Kidney (tissue), 14 donors: ENCODE results near the gene MSMP. TPM values are rescaled to one million over a fixed set of nuclear protein-coding genes. Genes with fewer than 3 reads are reported as not detected.

ENCODE experiments used
- DNase-seq, 5 donors: peaks; one replicate each; pipeline ENCODE4 v3.0.0-alpha.2; 2013 to 2020
- FAIRE-seq: peaks from 2 replicates; lab custom pipeline; 2012; peaks lifted over from hg19 to GRCh38; lab: Jason Lieb, UNC
- H3K27ac ChIP-seq, 2 donors: one replicate each; pipeline ENCODE4 v1.7.0; 2013; ENCODE audit warnings: low read depth in 2 of 2, low read length in 2 of 2, inconsistent platforms in 1 of 2
- H3K27me3 ChIP-seq: one replicate; pipeline ENCODE4 v1.7.1; 2013; ENCODE audit warnings: low read length, inconsistent platforms; ENCODE audit not compliant: control insufficient read depth, insufficient read depth
- H3K36me3 ChIP-seq, 3 donors: one replicate each; pipeline versions ENCODE4 v1.7.0 to v1.7.1; 2013; ENCODE audit warnings: low read length in 3 of 3, control low read depth in 1 of 3, inconsistent platforms in 1 of 3; ENCODE audit not compliant: insufficient read depth in 3 of 3, control insufficient read depth in 2 of 3
- H3K4me1 ChIP-seq, 3 donors: one replicate each; pipeline versions ENCODE4 v1.7.0 to v1.7.1; 2013; ENCODE audit warnings: low read length in 3 of 3, inconsistent platforms in 1 of 3, low read depth in 1 of 3; ENCODE audit not compliant: control insufficient read depth in 2 of 3, insufficient read depth in 2 of 3
- H3K4me3 ChIP-seq, 3 donors: one replicate each; pipeline versions ENCODE4 v1.7.0 to v1.8.1; 2013; ENCODE audit warnings: low read length in 3 of 3, control low read depth in 1 of 3, inconsistent platforms in 1 of 3
- H3K9ac ChIP-seq, 3 donors: one replicate each; pipeline versions ENCODE4 v1.7.0 to v1.7.1; 2013; ENCODE audit warnings: low read length in 3 of 3, control low read depth in 1 of 3, inconsistent platforms in 1 of 3
- H3K9me3 ChIP-seq, 3 donors: one replicate each; pipeline versions ENCODE4 v1.7.0 to v1.7.1; 2013; ENCODE audit warnings: low read length in 3 of 3, control low read depth in 1 of 3, inconsistent platforms in 1 of 3; ENCODE audit not compliant: control insufficient read depth in 2 of 3, insufficient read depth in 1 of 3
- CTCF ChIP-seq: IDR thresholded peaks from 3 replicates; pipeline ENCODE4 v1.5.1; 2012; ENCODE audit warnings: mild to moderate bottlenecking, moderate library complexity, borderline replicate concordance; ENCODE audit not compliant: insufficient read depth; ENCODE audit errors: extremely low read depth
- intact Hi-C: fragments of 100-400 bp; cut with DNase I; formaldehyde crosslinking; loops from one replicate; pipeline ENCODE4 v1.11.1; 2022
- polyA plus RNA-seq: library from polyadenylated mRNA; stranded (reverse); fragments of 350-450 nt; fragmentation: Illumina TruSeq; extraction: RNeasy Lipid Tissue Mini Kit (QIAGEN cat#74804); gene quantifications from one replicate; pipeline ENCODE4 v1.2.3, GENCODE V29; 2014; ENCODE audit warnings: low read depth, low replicate concordance; ENCODE audit not compliant: insufficient read depth
- total RNA-seq: library from RNA; stranded (reverse); fragmentation: NEBNext Ultra II Directional; extraction: Animal tissue kit (Norgen Biotek cat#: 25700); gene quantifications from one replicate; pipeline ENCODE4 v1.2.1, GENCODE V29; 2021
- donor health status: control.
- donor health status: control.
- donor health status: control.
- donor health status: control.
- donor health status: control.
- donor health status: DM: yes; HTN: yes; CAD: no.
- donor health status: Normal renal cell carcinoma (clear cell type).

Gene MSMP
- total and polyA plus RNA-seq, 2 donors from 2014 or later = 0.47 TPM; not detected in 1

DNA sequence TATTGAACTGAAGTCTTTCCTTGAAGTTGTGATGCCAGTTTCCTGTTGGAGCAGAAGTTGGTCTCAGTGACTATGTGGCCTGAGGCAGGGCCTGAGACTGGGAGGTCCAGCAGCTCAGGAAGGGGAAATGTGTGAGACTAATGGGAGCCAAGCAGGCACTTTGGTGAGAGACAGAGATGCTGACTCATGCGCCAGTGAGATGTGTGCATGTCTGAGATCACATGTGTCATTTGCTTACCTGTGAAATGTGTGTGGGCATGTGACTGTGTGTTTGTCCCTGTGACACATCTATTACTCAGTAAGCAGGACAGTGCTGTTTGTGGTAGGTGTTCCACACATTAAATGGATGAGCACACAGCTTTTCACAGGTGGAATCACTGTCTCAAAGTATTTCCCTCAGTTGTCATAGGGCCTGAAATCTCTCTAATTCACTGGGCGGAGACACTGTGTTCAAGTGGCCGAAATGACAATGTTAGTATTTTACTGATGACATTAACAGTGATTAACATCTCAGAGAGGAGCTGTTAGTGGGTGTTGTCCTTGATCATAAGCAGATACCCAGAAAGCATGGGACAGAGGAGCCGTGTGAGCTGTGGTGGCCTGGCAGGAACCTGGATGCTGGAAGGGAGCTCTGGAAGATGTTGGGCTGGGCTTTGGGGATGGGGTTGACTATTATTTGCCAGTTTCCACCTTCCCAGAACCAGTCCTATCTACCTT, 44.7 kb upstream of the MSMP start:
- FAIRE-seq = no peak
- Histone ChIP-seq H3K9ac (no peak overlapping the region), H3K27me3 (no peaks in the 10 kb centered on the region), H3K4me1 (no peaks in the 10 kb centered on the region), H3K9me3 (no peaks in the 10 kb centered on the region), H3K36me3 (peaks cover 0 to 6% (median 2%) of the 10 kb centered on the region in 3 donors), H3K27ac (no peak overlapping the region), H3K4me3 (no peak overlapping the region)
- DNase-seq = peak in 1 of 5 donors; percentile 18
- TF ChIP-seq CTCF = no peak
- intact Hi-C loops = no loop called here

DNA sequence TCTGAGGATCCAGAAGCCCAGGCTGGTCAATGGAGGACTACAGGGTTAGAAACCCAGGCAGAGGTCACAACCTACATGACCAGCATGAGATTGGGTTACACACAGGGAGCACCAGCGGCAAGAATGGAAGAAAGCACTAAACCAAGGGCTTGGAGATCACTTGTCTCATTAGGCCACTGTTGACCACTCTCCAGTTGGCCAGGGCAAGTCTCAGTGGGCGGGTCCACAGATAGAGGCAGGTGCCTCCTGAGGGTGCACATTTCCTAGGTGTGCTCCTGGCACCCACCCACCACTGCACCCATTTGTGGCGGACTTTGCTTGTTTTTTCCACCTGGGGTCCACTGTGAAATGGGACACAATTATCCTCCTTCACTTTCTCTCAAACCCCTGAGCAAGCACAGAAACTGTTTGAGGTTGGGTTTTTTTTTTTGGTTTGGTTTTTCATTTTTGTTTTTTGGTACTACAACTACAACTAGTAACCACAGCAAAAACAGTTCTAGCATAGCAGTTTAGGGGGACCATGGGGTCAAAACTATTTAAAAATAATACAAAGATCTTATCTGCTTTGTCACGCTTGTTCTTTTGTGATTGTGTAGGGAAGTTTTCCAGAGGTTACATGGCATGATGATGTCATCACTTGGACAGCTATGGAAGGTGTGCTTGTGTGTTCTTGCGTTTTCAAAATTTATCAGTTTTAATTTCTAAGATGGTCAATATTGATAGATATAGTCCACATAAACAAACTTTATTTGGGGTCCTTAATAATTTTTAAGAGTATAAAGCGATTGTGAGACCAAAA, 43.4 kb upstream of the MSMP start:
- FAIRE-seq = no peak
- Histone ChIP-seq H3K27me3 (no peaks in the 10 kb centered on the region), H3K4me1 (peaks cover 0 to 5% (median 0%) of the 10 kb centered on the region in 3 donors), H3K4me3 (no peak overlapping the region), H3K9me3 (no peaks in the 10 kb centered on the region), H3K9ac (no peak overlapping the region), H3K27ac (no peak overlapping the region), H3K36me3 (peaks cover 0 to 6% (median 1%) of the 10 kb centered on the region in 3 donors)
- no peak for TF ChIP-seq CTCF
- DNase-seq = peak in 1 of 5 donors; percentile 17
- intact Hi-C loops = no loop called here

DNA sequence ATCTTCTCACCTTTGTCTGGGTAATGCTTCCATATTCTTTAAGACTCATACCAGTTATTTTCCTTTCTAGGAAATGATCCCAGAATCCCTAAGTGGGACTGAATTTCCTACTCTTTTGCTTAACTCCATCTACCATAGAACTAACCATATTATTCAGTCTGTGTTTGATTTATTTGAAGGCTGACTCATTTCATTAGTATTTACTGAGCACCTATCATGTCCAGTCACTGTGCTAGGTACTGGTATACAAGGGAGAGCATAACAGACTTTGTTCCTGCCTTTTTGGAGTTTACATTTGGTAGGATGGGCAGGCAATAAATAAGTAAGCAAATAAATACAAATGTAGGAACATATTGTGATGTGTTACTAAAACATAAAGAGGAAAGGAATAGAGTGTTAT, 41.6 kb upstream of the MSMP start:
- FAIRE-seq = no peak
- Histone ChIP-seq H3K27me3 (no peaks in the 10 kb centered on the region), H3K4me3 (no peak overlapping the region), H3K4me1 (peaks cover 0 to 5% (median 0%) of the 10 kb centered on the region in 3 donors), H3K9me3 (no peaks in the 10 kb centered on the region), H3K27ac (no peak overlapping the region), H3K9ac (no peak overlapping the region), H3K36me3 (no peaks in the 10 kb centered on the region)
- intact Hi-C loops = no loop called here
- DNase-seq = no peak
- no peak for TF ChIP-seq CTCF
